Psoas muscle (tissue), 8 donors: ENCODE results near the gene TTLL12. TPM values are rescaled to one million over a fixed set of nuclear protein-coding genes. Genes with fewer than 3 reads are reported as not detected.
"Not testable (repeated sequence)": the region's sequence is repeated elsewhere in the genome, so short reads cannot be mapped to it uniquely, and the experiment has no call there.

ENCODE experiments used
- ATAC-seq, 4 donors: fragments of 200-7000 bp; cut with Tn5 transposase; one replicate each; pipeline ENCODE4 v1.9.1; 2020; ENCODE audit warnings: moderate library complexity in 3 of 4, mild to moderate bottlenecking in 2 of 4
- DNase-seq, 2 donors: peaks; one replicate each; pipeline ENCODE4 v3.0.0-alpha.2; 2020
- H3K27ac ChIP-seq: fragments of 200-600 bp; one replicate; pipeline ENCODE4 v1.8.0; 2022
- H3K27me3 ChIP-seq, 3 donors: fragments of 200-600 bp in 1 of 3; one replicate each; pipeline versions ENCODE4 v1.6.1 to v1.8.0; 2013 to 2022; ENCODE audit warnings: low read length in 2 of 3, mild to moderate bottlenecking in 2 of 3, moderate library complexity in 1 of 3; ENCODE audit not compliant: insufficient read depth in 3 of 3
- H3K36me3 ChIP-seq, 2 donors: fragments of 200-600 bp in 1 of 2; one replicate each; pipeline versions ENCODE4 v1.6.1 to v1.8.0; 2013 to 2022; ENCODE audit warnings: low read depth in 1 of 2, mild to moderate bottlenecking in 1 of 2, moderate library complexity in 1 of 2; ENCODE audit not compliant: insufficient read depth in 1 of 2
- H3K4me1 ChIP-seq: fragments of 200-600 bp; one replicate; pipeline ENCODE4 v1.8.0; 2022
- H3K4me3 ChIP-seq: fragments of 200-600 bp; one replicate; pipeline ENCODE4 v1.8.0; 2022; ENCODE audit warnings: mild to moderate bottlenecking
- H3K9me3 ChIP-seq: fragments of 200-600 bp; one replicate; pipeline ENCODE4 v1.8.0; 2022
- CTCF ChIP-seq: fragments of 200-600 bp; IDR thresholded peaks from one replicate; pipeline ENCODE4 v1.8.0; 2022; ENCODE audit warnings: antibody characterized with exemption
- WGBS, 3 donors: extraction: QIAGEN DNeasy Blood & Tissue Kit; methylation state at CpG; one replicate each; pipeline versions ENCODE4 v1.1.6 to v1.1.7; 2013; 5-methylcytosine and 5-hydroxymethylcytosine counted together
- intact Hi-C, 2 donors: fragments of 100-400 bp; cut with DNase I; formaldehyde crosslinking; loops; one replicate each; pipeline versions ENCODE4 v1.11.0 to v1.14.2; 2022
- polyA plus RNA-seq, 3 donors: library from polyadenylated mRNA; stranded (reverse); fragments of 200-250 nt; gene quantifications; one replicate each; pipeline ENCODE4 v1.2.3, GENCODE V29; 2013
- total RNA-seq, 4 donors: library from RNA; stranded (reverse); fragmentation: NEBNext Ultra II Directional in 2 of 4; extraction: Animal tissue kit (Norgen Biotek cat#: 25700) in 2 of 4; gene quantifications; one replicate each; pipeline versions ENCODE4 v1.2.1 to v1.2.4, GENCODE V29; 2021 to 2023
- donor health status: healthy with polysubstance abuse.
- donor health status: DM: no; HTN: no; CAD: no; lungs with moderate emphysema.
- donor health status: Bipolar disorder and iron deficiency.
- donor health status: healthy.
- donor health status: DM: yes; HTN: yes; CAD: no.
- donor health status: DM: no; HTN: no; CAD: no.
- donor health status: DM: no; HTN: no; CAD: no.
- donor health status: DM: yes; HTN: yes; CAD: no.

Gene TTLL12
- total and polyA plus RNA-seq, 7 donors: 9.9 to 20.7 (median 13.7) TPM

- Histone ChIP-seq H3K36me3 (no peaks in the 10 kb centered on the region), H3K4me1 (peaks cover 9% of the 10 kb centered on the region), H3K9me3 (no peaks in the 10 kb centered on the region), H3K27ac (peak within 1 kb of the TSS; percentile 81), H3K27me3 (no peaks in the 10 kb centered on the region), H3K4me3 (peak within 1 kb of the TSS; percentile 82)
- TF ChIP-seq CTCF: no peak
- WGBS, 3 donors: 0 to 1% (median 0%) methylated on average over 57 to 75 of the region's 75 CpGs
- peak; percentile 85 to 91 for DNase-seq
- intact Hi-C loops: no loop called here
- peak; percentile 87 to 92 (median 89) for ATAC-seq
These were observed 35.5 kb downstream of the TTLL12 start, which contains the start of gene TSPO for GRCh38 chr22:43151251-43152002. Gene TSPO, plus strand, starts transcription at chr22:43151559. Its CDS starts 7,680 bp downstream, at chr22:43159239.

- Histone ChIP-seq H3K4me3 (peak overlapping the region; percentile 82), H3K4me1 (peaks cover 6% of the 10 kb centered on the region), H3K9me3 (no peaks in the 10 kb centered on the region), H3K36me3 (no peaks in the 10 kb centered on the region), H3K27me3 (no peaks in the 10 kb centered on the region), H3K27ac (peak overlapping the region; percentile 81)
- intact Hi-C loops: no loop called here
- no peak for TF ChIP-seq CTCF
- WGBS, 3 donors: 68 to 74% (median 71%) methylated on average over 15 of the region's 15 CpGs
- no peak for DNase-seq
- peak in 2 of 4 donors; percentile 0 to 4 for ATAC-seq
These were observed 36.2 kb downstream of the TTLL12 start for GRCh38 chr22:43150731-43151206.

DNA sequence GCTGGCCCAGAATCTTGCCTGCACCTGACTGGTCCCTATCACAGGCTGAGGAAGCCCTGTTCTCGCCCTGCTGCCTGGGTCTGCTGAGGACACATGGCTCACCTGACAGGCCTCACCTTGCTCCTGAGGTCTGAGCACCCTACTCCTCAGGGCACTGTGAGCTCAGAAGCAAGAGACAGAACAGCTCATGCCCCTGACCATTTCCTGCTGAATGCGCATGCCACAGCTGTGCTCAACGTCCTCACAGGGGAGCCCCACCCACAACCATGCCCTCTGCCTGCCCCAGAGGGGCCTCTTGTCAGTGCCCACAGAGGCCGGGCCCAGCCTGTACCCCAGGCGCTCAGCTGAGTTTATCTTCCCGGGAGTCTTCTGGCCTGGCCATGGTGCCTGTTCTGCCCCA, 38.4 kb downstream of the TTLL12 start:
- intact Hi-C loops: no loop called here
- 56 to 60% (median 56%) methylated on average over 6 of the region's 6 CpGs for WGBS, 3 donors
- no peak overlapping the region for H3K27ac ChIP-seq
- no peaks in the 10 kb centered on the region for H3K36me3 ChIP-seq
- no peaks in the 10 kb centered on the region for H3K27me3 ChIP-seq
- H3K9me3 ChIP-seq: no peaks in the 10 kb centered on the region
- no peak for DNase-seq
- H3K4me1 ChIP-seq: no peaks in the 10 kb centered on the region
- no peak for ATAC-seq
- TF ChIP-seq CTCF: no peak
- H3K4me3 ChIP-seq: no peak overlapping the region

- ATAC-seq (no peak), DNase-seq (no peak)
- intact Hi-C loops: no loop called here
- Histone ChIP-seq H3K9me3 (no peaks in the 10 kb centered on the region), H3K27me3 (no peaks in the 10 kb centered on the region), H3K36me3 (no peaks in the 10 kb centered on the region), H3K4me1 (no peaks in the 10 kb centered on the region), H3K27ac (no peak overlapping the region), H3K4me3 (no peak overlapping the region)
- 62 to 63% (median 63%) methylated on average over 8 of the region's 8 CpGs for WGBS, 3 donors
- no peak for TF ChIP-seq CTCF
These were observed 39.1 kb downstream of the TTLL12 start for GRCh38 chr22:43147821-43148220.

GRCh38 chr22:43146332-43146731, 40.6 kb downstream of the TTLL12 start:
- H3K4me3 ChIP-seq, DNase-seq, H3K4me1 ChIP-seq, H3K36me3 ChIP-seq, H3K27ac ChIP-seq, ATAC-seq, H3K27me3 ChIP-seq, intact Hi-C loops, H3K9me3 ChIP-seq: not testable (repeated sequence)
- 86 to 90% (median 87%) methylated on average over 15 of the region's 15 CpGs for WGBS, 3 donors

GRCh38 chr22:43145371-43145770, 41.6 kb downstream of the TTLL12 start:
- H3K27me3 ChIP-seq: not testable (repeated sequence)

More at GRCh38 chr22:43145371-43145770, 41.6 kb downstream of the TTLL12 start:
- DNase-seq, intact Hi-C loops, H3K4me3 ChIP-seq, ATAC-seq, H3K4me1 ChIP-seq, H3K9me3 ChIP-seq, H3K27ac ChIP-seq: not testable (repeated sequence)
- H3K36me3 ChIP-seq: peaks cover 0 to 11% of the 10 kb centered on the region in 2 donors
- 85 to 91% (median 90%) methylated on average over 8 of the region's 8 CpGs for WGBS, 3 donors
